Activated CD4-positive, alpha-beta T cell treated with anti-CD3 and anti-CD28 coated beads for 36 hours (primary cell): ENCODE data around the gene ITPK1. TPM values are rescaled to one million over a fixed set of nuclear protein-coding genes. Genes with fewer than 3 reads are reported as not detected.
"Not testable (repeated sequence)": the region's sequence is repeated elsewhere in the genome, so short reads cannot be mapped to it uniquely, and the experiment has no call there.

ENCODE experiments used
- ATAC-seq: fragments of 200-7000 bp; cut with Tn5 transposase; one replicate; pipeline ENCODE4 v1.10.0; 2021; ENCODE audit warnings: mild to moderate bottlenecking, moderate library complexity
- CTCF ChIA-PET: fragments of 350-600 bp; sonication (Branson Sonifier 250); formaldehyde crosslinking; loops from one replicate; lab custom pipeline; 2021; ENCODE audit warnings: antibody characterized with exemption; lab: Charles Lee
- POLR2A ChIA-PET: fragments of 350-600 bp; sonication (Branson Sonifier 250); formaldehyde crosslinking; loops from one replicate; lab custom pipeline; 2021; ENCODE audit warnings: antibody characterized with exemption, inconsistent platforms; lab: Charles Lee
- DNase-seq: peaks from one replicate; pipeline ENCODE4 v3.0.0-alpha.2; 2020
- H3K27ac Mint-ChIP-seq: one replicate; pipeline ENCODE4 v1.8.0; 2021; ENCODE audit warnings: mixed read lengths
- H3K27me3 Mint-ChIP-seq: one replicate; pipeline ENCODE4 v1.8.0; 2021; ENCODE audit warnings: mixed read lengths
- H3K36me3 Mint-ChIP-seq: one replicate; pipeline ENCODE4 v1.8.0; 2021; ENCODE audit warnings: low read depth, mixed read lengths
- H3K4me1 Mint-ChIP-seq: one replicate; pipeline ENCODE4 v1.8.0; 2021; ENCODE audit warnings: mixed read lengths
- H3K4me3 Mint-ChIP-seq: one replicate; pipeline ENCODE4 v1.8.0; 2021; ENCODE audit warnings: mild to moderate bottlenecking, moderate library complexity, mixed read lengths
- H3K9me3 Mint-ChIP-seq: one replicate; pipeline ENCODE4 v1.8.0; 2021; ENCODE audit warnings: low read depth, mixed read lengths
- intact Hi-C, 2 experiments: fragments of 100-400 bp; cut with DNase I in 1 of 2; cut with micrococcal nuclease in 1 of 2; formaldehyde crosslinking; loops; one replicate each; pipeline versions ENCODE4 v1.14.2 to v1.15.1; 2022 to 2024; cut with DNase I, micrococcal nuclease
- total RNA-seq, 2 experiments: library from RNA; stranded (reverse); gene quantifications; one replicate each; pipeline ENCODE4 v1.2.3, GENCODE V29; 2021

The ITPK1 gene
- total RNA-seq, 2 experiments from 2014 or later: 31.0 to 35.5 TPM

DNA sequence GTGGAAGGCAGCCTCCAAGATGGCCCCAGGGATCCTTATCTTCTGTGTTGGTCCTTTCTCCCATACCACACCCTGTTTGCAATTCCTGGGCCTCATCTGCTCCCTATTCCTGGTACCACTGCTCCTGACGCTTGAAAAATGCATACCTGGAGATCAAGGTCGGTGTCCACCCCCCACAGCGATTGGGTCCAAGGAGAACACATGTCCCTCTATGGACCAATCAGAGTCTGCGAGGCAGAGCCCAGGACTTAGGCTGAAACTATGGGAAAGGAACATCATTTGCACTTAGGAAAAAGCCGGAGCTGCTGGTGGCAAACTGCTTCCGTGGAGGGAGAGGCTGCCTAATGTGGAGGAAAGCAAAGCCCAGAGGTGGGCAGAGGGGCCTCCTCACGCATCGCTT lies 33.3 kb upstream of the ITPK1 start:
- no peaks in the 10 kb centered on the region for H3K27me3 Mint-ChIP-seq
- intact Hi-C loops: no loop called here
- no peaks in the 10 kb centered on the region for H3K9me3 Mint-ChIP-seq
- H3K27ac Mint-ChIP-seq: no peak overlapping the region
- no peaks in the 10 kb centered on the region for H3K36me3 Mint-ChIP-seq
- DNase-seq (no peak), ATAC-seq (no peak)
- CTCF ChIA-PET: no interaction called here
- H3K4me1 Mint-ChIP-seq: peaks cover 3% of the 10 kb centered on the region
- no peak overlapping the region for H3K4me3 Mint-ChIP-seq
- POLR2A ChIA-PET: no interaction called here

DNA sequence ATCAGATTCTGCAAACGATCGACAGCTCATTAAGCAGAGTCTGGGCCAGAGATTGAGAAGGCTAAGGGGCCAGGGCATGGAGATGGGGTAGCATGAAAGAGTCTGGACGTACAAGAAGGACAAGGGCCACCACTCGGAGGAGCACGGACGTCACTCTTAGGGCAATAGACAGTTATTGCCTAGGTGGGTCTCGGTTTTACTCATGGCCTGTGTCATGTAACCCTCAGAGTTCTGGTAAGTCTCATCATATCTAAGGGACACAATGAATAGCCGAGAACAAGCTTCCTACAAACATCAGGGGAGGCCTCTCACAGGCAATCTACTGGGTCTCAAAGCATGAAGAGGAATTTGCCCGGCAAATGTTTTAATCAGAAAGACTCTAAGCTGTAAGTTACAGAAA lies 30.4 kb upstream of the ITPK1 start:
- ChIA-PET POLR2A (no interaction called here), CTCF (interaction anchor here (0.8 to 2.1 kb wide), 4 partner anchors 15 to 160 kb away, joined by 3 to 6 read pairs (median 3); no protein-coding TSS in a partner anchor)
- intact Hi-C loops: no loop called here
- ATAC-seq (peak; percentile 77), DNase-seq (peak; percentile 28)
- no peak overlapping the region for H3K27ac Mint-ChIP-seq
- H3K27me3 Mint-ChIP-seq: no peaks in the 10 kb centered on the region
- H3K4me1 Mint-ChIP-seq: peaks cover 3% of the 10 kb centered on the region
- H3K9me3 Mint-ChIP-seq: no peaks in the 10 kb centered on the region
- no peaks in the 10 kb centered on the region for H3K36me3 Mint-ChIP-seq
- no peak overlapping the region for H3K4me3 Mint-ChIP-seq

DNA sequence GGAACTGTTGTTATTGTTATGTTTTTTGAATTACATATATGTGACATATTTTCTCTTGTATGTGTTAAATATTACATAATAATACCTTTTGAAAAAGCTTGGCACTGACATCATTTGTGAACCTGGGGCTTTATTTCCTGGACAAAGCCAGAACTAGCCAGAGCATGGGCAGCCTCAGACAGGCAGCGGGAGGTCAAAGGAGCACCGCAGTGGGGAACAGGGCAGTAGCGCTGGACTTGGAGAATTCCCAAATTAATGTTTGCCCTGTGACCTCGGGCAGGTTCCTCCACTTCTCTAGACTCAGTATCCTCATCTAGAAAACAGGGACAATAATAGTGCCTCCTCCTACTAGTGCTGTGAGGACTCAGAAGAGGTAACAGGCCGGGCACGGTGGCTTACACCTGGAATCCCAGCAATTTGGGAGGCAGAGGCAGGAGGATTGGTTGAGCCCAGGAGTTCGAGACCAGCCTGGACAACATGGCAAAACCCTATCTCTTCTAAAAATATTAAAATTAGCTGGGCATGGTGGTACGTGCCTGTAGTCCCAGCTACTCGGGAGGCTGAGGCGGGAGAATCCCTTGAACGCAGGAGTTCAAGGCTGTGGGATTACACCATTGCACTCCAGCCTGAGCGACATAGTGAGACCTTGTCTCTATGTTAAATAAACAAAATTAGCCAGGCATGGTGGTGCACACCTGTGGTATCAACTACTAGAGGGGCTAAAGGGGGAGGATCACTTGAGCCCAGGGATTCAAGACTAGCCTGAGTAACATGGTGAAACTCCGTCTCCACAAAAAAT lies 27.3 kb upstream of the ITPK1 start:
- no peak overlapping the region for H3K4me3 Mint-ChIP-seq
- CTCF ChIA-PET: interaction anchor here (0.7 to 2.1 kb wide), 3 partner anchors 10 to 86 kb away, joined by 3 to 6 read pairs (median 3); no protein-coding TSS in a partner anchor
- DNase-seq (no peak), ATAC-seq (no peak)
- H3K27ac Mint-ChIP-seq: no peak overlapping the region
- no peaks in the 10 kb centered on the region for H3K27me3 Mint-ChIP-seq
- H3K4me1 Mint-ChIP-seq: peaks cover 2% of the 10 kb centered on the region
- intact Hi-C loops: no loop called here
- H3K9me3 Mint-ChIP-seq: no peaks in the 10 kb centered on the region
- POLR2A ChIA-PET: no interaction called here
- H3K36me3 Mint-ChIP-seq: no peaks in the 10 kb centered on the region

DNA sequence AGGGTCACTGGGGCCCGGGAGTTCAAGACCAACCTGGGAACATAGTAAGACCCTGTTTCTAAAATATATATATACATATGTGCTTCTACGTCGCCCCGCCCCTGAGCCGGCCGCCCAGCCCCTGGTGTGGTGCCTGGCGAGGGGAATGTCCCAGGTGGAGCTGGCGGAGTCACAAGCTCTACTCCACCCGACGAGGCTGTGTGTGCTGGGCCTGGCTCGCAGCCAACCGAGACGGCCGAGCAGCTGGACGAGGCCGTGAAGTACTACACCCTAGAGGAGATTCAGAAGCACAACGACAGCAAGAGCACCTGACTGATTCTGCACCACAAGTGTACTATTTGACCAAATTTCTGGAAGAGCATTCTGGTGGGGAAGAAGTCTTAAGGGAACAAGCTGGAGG lies 22.1 kb upstream of the ITPK1 start:
- Mint-ChIP-seq H3K9me3 (no peaks in the 10 kb centered on the region), H3K4me1 (peaks cover 2% of the 10 kb centered on the region), H3K27ac (no peak overlapping the region), H3K4me3 (no peak overlapping the region), H3K27me3 (no peaks in the 10 kb centered on the region), H3K36me3 (no peaks in the 10 kb centered on the region)
- intact Hi-C loops: no loop called here
- no peak for ATAC-seq
- DNase-seq: no peak
- ChIA-PET CTCF (interaction anchor here (0.6 to 3.7 kb wide), 5 partner anchors 23 to 185 kb away, joined by 3 to 22 read pairs (median 3); no protein-coding TSS in a partner anchor), POLR2A (no interaction called here)

DNA sequence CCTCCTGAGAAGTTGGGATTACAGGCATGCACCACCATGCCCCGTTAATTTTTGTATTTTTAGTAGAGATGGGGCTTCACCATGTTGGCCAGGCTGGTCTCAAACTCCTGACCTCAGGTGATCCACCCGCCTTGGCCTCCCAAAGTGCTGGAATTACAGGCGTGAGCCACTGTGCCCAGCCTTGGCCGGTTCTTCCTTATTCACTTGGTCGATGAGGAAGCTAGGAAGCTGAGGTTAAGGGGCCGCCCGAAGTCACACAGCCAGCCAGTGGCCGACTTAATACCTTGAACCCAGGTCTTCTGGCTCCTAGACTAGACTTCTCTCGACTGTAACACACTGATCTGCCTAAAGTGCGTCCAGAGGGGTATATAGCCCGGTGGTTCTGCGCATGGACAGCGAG lies 20.8 kb upstream of the ITPK1 start:
- H3K4me3 Mint-ChIP-seq, H3K36me3 Mint-ChIP-seq, ATAC-seq, H3K27me3 Mint-ChIP-seq, intact Hi-C loops, DNase-seq, H3K4me1 Mint-ChIP-seq, H3K9me3 Mint-ChIP-seq, H3K27ac Mint-ChIP-seq, POLR2A ChIA-PET: not testable (repeated sequence)
- CTCF ChIA-PET: interaction anchor here (0.6 kb wide), 1 partner anchor 133 kb away, joined by 3 read pairs; no protein-coding TSS in a partner anchor

DNA sequence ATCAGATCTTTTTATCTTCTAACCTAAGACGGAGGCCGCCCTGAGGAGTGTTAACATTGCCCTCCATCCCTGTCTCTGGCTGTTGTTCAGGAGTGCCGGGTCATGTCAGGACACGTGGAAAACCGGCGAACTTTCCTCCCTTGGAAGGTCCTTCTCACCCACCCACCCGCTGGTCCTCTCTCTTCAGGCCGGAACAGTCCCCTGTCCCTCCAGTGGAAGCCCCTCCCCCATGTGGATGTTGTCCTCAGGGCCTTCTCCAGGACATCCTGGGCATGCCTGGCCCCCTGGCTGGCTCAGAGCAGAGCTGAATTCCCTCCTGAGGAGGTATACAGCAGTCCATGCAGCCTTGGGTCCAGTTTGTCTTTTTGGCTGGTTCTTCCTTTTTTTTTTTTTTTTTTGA lies 20.3 kb upstream of the ITPK1 start:
- ATAC-seq (no peak), DNase-seq (no peak)
- H3K4me3 Mint-ChIP-seq: no peak overlapping the region
- no peak overlapping the region for H3K27ac Mint-ChIP-seq
- intact Hi-C loops: no loop called here
- ChIA-PET CTCF (interaction anchor here (1.3 kb wide), 1 partner anchor 23 kb away, joined by 8 read pairs; no protein-coding TSS in a partner anchor), POLR2A (no interaction called here)
- no peaks in the 10 kb centered on the region for H3K27me3 Mint-ChIP-seq
- peaks cover 2% of the 10 kb centered on the region for H3K4me1 Mint-ChIP-seq
- H3K36me3 Mint-ChIP-seq: no peaks in the 10 kb centered on the region
- H3K9me3 Mint-ChIP-seq: no peaks in the 10 kb centered on the region

DNA sequence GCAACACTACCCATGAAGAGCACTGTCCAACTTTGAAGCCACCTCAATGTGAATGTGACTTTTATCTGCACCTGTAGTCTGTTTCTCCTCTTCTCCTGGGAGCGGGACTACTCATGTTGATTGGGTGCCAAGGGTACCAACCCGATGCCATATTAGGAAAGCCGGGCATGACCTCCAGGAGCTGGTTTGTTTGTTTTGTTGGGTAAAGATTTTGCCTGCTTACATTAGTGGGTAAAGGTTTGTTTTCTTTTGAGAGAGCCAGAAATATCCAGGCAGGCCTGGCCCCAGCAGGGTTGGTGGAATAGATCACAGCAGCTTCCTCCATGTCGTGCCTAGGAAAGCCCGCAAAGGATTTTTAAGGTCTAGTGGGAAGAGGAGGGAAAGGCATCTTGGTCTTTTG lies 19.7 kb upstream of the ITPK1 start:
- intact Hi-C loops: no loop called here
- peaks cover 2% of the 10 kb centered on the region for H3K4me1 Mint-ChIP-seq
- no peaks in the 10 kb centered on the region for H3K27me3 Mint-ChIP-seq
- no peaks in the 10 kb centered on the region for H3K9me3 Mint-ChIP-seq
- DNase-seq (no peak), ATAC-seq (no peak)
- H3K36me3 Mint-ChIP-seq: no peaks in the 10 kb centered on the region
- no peak overlapping the region for H3K27ac Mint-ChIP-seq
- POLR2A ChIA-PET: no interaction called here
- no peak overlapping the region for H3K4me3 Mint-ChIP-seq
- CTCF ChIA-PET: interaction anchor here (0.7 to 1.3 kb wide), 2 partner anchors 22 to 199 kb away, joined by 4 to 8 read pairs; no protein-coding TSS in a partner anchor

DNA sequence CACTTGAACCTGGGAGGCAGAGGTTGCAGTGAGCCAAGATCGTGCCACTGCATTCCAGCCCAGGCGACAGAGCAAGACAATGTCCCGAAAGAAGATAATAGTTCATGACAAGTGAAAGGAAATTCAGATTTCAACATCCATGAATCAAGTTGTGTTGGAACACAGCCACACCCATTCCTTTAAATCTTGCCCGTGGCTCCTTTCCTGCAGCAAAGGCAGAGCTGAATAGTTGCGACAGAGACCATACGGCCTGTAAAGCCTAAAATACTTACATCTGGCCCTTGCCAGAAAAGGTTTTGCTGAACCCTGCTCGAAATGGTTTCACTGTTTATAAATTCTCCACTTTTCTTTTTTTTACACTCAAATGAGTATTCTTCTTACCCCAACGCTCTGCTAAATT lies 17.7 kb upstream of the ITPK1 start:
- intact Hi-C loops: no loop called here
- ATAC-seq (no peak), DNase-seq (no peak)
- H3K4me3 Mint-ChIP-seq: no peak overlapping the region
- H3K36me3 Mint-ChIP-seq: no peaks in the 10 kb centered on the region
- no peaks in the 10 kb centered on the region for H3K4me1 Mint-ChIP-seq
- CTCF ChIA-PET: interaction anchor here (0.8 to 4.7 kb wide), 6 partner anchors 8 to 185 kb away, joined by 3 to 43 read pairs (median 6); partner anchors contain the start of gene ITPK1
- H3K27ac Mint-ChIP-seq: no peak overlapping the region
- POLR2A ChIA-PET: no interaction called here
- peaks cover 3% of the 10 kb centered on the region for H3K27me3 Mint-ChIP-seq
- H3K9me3 Mint-ChIP-seq: no peaks in the 10 kb centered on the region

DNA sequence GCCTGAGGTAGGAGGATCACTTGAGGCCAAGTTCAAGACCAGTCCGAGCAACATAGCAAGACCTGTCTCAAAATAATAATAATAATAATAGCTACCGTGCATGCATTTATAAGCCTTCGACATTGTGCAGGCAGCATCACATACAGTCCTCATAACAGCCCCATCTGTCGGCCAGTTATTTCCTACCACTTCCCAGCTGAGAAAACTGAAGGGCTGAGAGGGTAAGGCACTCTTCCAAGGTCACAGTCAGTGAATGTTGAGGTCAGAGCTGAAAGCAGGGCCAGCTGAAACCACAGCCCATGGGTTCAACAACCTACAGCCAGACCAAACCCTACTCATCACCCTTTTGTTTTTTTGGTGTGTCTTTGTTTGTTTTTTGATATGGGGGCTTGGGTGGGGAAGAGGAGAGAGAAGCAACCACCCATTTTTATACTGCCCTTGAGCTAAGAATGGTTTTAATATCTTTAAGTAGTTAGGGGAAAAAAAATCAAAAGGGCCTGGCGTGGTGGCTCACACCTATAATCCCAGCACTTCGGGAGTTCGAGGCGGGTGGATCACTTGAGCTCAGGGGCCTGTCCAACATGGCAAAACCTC lies 16.8 kb upstream of the ITPK1 start:
- peak; percentile 40 for DNase-seq
- H3K27me3 Mint-ChIP-seq: peaks cover 3% of the 10 kb centered on the region
- intact Hi-C loops: no loop called here
- no peaks in the 10 kb centered on the region for H3K36me3 Mint-ChIP-seq
- ChIA-PET POLR2A (no interaction called here), CTCF (interaction anchor here (0.6 to 4.7 kb wide), 11 partner anchors 9 to 798 kb away, joined by 3 to 43 read pairs (median 4); partner anchors contain the start of gene ITPK1)
- no peak overlapping the region for H3K4me3 Mint-ChIP-seq
- no peaks in the 10 kb centered on the region for H3K4me1 Mint-ChIP-seq
- no peak overlapping the region for H3K27ac Mint-ChIP-seq
- ATAC-seq: peak; percentile 49
- H3K9me3 Mint-ChIP-seq: no peaks in the 10 kb centered on the region

DNA sequence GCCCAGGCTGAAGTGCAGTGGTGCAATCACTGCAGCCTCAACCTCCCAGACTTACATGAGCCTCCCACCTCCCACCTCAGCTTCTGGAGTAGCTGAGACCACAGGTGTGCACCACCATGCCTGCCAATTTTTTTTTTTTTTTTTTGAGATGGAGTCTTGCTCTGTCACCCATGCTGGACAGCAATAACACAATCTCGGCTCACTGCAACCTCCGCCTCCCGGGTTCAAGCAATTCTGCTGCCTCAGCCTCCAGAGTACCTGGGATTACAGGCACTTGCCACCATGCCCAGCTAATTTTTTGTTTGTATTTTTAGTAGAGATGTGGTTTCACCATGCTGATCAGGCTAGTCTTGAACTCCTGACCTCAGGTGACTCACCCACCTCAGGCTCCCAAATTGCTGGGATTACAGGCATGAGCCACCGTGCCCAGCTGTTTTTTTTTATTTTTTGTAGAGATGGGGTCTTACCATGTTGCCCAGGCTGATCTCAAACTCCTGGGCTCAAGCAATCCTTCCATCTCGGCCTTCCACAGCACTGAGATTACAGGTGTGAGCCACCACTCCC lies 15.6 kb upstream of the ITPK1 start:
- DNase-seq, H3K27ac Mint-ChIP-seq, H3K9me3 Mint-ChIP-seq, intact Hi-C loops, ATAC-seq, H3K4me3 Mint-ChIP-seq, H3K36me3 Mint-ChIP-seq, H3K4me1 Mint-ChIP-seq, H3K27me3 Mint-ChIP-seq: not testable (repeated sequence)
- CTCF ChIA-PET: interaction anchor here (0.6 to 4.7 kb wide), 7 partner anchors 8 to 1923 kb away, joined by 3 to 43 read pairs (median 3); partner anchors contain the start of gene ITPK1
- POLR2A ChIA-PET: interaction anchor here (0.7 kb wide), 1 partner anchor 16 kb away, joined by 3 read pairs; the partner anchor contains the start of gene ITPK1

DNA sequence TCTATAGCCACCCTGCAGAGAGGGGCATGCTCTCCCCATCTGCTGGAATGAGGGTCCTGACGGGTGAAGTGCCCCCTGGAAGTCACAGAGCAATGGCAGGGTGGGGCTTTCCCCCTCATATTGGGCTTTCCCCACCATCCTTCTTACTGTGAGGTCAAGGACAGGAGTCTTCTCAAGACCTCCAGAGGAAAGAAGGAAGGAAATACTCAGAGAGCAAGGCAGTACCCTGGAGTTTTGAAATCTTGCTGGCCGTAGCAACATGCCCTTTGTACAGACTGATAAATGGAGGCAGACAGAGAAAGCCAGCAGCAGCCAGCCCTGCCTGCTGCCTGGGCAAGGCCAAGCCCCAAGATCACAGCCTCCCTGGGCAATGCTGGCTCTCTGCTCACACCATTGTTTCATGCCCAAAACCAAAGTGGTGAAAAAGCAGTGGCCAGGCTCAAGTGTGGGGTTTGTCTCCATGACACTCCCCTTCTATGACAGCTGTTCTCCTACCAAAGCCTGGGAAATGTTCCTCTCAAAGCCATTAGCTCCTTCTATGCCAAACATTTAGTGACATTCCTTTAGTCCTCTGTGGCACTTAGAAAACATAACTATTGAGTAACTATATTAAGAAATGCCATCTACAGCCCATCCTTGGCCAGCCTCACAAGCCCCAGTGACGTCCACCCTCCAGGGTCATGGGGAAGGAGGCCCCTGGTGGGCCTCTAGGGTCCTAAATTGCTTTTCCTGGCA lies 13.2 kb upstream of the ITPK1 start:
- ChIA-PET POLR2A (interaction anchor here (0.7 kb wide), 1 partner anchor 21 kb away, joined by 3 read pairs; no protein-coding TSS in a partner anchor), CTCF (no interaction called here)
- Mint-ChIP-seq H3K27me3 (peaks cover 3% of the 10 kb centered on the region), H3K36me3 (no peaks in the 10 kb centered on the region), H3K27ac (no peak overlapping the region), H3K4me3 (no peak overlapping the region), H3K9me3 (no peaks in the 10 kb centered on the region), H3K4me1 (no peaks in the 10 kb centered on the region)
- ATAC-seq (no peak), DNase-seq (no peak)
- intact Hi-C loops: no loop called here
